ENCODE results near the gene TBC1D14.

TBC1D14 gene

DNA sequence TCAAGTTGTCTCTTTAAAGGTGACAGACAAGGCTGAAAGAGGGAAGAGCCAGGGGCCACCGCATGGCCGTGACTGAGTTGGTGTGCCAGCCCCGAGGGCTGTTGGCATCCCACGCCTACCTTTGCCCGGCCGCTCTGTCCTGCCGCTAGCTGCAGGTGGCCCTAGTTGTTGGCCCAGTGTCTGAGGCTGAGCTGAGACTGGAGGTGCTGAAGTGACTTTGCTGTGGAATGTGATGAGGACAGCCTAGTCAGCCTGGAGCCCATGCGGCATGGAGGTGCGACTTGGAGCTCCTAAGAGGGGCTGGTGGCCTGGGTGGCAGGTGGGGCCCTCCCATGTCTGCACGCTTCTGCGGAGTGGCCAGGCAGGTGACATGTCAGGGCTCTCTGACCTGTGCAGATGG lies 140.1 kb downstream of the TBC1D14 start:
- in situ Hi-C loops (cut with MboI; ENCODE audit: low pct_unique_long_range_greater_than_20kb, low sequenced_read_pairs, unreplicated experiment), result no loop called here
- no peak for DNase-seq (ENCODE audit: low spot score)
- TF ChIP-seq, protein P1, sequence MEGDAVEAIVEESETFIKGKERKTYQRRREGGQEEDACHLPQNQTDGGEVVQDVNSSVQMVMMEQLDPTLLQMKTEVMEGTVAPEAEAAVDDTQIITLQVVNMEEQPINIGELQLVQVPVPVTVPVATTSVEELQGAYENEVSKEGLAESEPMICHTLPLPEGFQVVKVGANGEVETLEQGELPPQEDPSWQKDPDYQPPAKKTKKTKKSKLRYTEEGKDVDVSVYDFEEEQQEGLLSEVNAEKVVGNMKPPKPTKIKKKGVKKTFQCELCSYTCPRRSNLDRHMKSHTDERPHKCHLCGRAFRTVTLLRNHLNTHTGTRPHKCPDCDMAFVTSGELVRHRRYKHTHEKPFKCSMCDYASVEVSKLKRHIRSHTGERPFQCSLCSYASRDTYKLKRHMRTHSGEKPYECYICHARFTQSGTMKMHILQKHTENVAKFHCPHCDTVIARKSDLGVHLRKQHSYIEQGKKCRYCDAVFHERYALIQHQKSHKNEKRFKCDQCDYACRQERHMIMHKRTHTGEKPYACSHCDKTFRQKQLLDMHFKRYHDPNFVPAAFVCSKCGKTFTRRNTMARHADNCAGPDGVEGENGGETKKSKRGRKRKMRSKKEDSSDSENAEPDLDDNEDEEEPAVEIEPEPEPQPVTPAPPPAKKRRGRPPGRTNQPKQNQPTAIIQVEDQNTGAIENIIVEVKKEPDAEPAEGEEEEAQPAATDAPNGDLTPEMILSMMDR (IDR thresholded peaks at IDR 0.05; ENCODE audit: extremely low read depth, insufficient read depth, missing control alignments), result no peak

DNA sequence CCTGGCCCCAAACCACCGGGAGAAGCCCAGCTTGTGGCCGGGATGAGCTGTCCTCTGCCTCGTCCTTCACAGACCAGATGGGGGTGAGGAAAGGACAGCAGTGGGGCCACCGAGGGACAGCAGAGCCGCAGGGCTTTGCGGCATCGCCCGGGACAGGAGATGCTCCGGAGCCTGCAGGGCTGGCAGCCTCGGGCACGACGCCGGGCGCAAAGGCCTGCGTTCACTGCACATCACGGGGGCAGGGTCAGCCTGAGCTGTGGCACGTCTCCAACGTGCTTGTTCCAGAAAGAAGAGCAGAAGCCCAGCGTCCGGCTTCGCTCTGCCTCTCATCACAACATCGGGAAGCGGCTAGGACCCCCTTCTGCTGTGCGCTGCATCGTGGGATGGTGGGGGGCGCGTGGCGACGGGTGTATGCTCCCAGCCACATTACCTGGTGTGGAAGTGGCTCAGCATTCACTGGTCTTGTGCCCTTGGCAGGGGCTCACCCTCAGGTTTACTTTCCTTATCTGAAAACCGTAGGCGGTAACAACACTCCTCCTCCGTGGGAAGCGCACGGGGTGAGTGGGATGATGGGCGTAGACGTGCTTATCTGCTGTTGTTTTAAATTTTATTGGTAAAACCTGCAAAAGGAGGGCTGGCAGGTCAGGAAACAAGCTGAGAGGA lies 141.0 kb downstream of the TBC1D14 start:
- TF ChIP-seq, protein P1 (IDR thresholded peaks at IDR 0.05; ENCODE audit: extremely low read depth, insufficient read depth, missing control alignments), result no peak
- in situ Hi-C loops (cut with MboI; ENCODE audit: low pct_unique_long_range_greater_than_20kb, low sequenced_read_pairs, unreplicated experiment), result no loop called here
- no peak for DNase-seq (ENCODE audit: low spot score)

DNA sequence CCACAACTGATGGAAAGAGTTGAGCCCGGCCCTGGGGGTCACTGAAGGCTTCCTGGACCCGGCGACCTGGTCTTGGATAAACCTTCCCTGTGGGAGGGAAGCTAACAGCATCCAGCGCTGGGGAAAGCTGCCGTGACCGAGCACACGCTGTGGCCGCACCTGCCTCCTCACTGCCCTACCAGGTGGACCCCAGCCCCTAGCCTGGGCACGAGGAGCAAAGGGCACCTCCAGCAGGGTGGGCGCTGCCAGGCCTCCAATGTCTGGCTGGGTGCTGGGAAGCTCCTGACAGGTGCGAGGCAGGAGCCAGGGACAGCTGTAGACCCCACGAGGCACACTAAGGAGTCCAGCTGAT lies 141.5 kb downstream of the TBC1D14 start:
- TF ChIP-seq, protein P1 (IDR thresholded peaks at IDR 0.05; ENCODE audit: extremely low read depth, insufficient read depth, missing control alignments), result no peak
- in situ Hi-C loops (cut with MboI; ENCODE audit: low pct_unique_long_range_greater_than_20kb, low sequenced_read_pairs, unreplicated experiment), result no loop called here

DNA sequence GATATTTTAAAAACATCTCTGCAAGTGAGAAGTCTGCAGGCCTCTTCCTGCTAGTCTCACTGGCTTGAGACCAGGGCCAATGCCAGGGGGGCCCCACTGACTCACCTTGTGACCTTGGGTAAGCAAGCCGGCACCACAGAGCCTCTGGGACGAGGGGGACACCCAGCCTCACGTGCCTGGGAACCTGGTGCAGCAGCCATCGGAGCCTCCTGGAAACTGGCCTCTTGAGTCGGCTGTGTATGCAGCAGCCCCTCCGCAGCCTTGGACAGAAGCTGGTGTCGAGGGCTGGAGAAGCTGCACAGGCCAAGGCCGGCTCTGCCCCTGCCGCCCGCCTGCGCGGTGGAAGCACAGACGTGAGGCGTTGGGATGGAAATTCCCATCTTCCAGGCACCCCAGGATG lies 142.3 kb downstream of the TBC1D14 start:
- TF ChIP-seq, protein P1 (IDR thresholded peaks at IDR 0.05; ENCODE audit: extremely low read depth, insufficient read depth, missing control alignments), result no peak
- in situ Hi-C loops (cut with MboI; ENCODE audit: low pct_unique_long_range_greater_than_20kb, low sequenced_read_pairs, unreplicated experiment), result no loop called here
- no peak for DNase-seq (ENCODE audit: low spot score)

More for the DNA sequence above, 141.5 kb downstream of the TBC1D14 start:
- no peak for DNase-seq (ENCODE audit: low spot score)

DNA sequence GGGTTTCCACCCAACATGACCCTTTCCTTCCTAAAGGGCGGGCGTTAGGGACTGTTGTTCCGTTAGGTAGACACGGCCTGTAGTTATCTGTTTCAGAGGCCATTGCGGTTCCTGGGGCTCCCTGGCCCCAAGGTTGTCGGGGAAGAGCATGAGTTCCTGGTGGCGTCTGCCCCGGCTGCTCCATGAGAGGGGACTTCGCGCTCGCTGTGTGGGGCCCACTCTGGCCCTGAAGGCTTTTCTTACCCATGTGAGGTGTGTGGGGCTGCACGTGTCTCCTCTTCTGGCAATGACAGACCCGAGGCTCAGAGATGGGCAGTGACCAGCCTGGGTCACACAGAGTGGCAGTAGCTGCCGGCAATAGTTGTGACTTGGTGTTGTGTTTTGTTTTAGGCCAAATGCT lies 142.7 kb downstream of the TBC1D14 start:
- in situ Hi-C loops (cut with MboI; ENCODE audit: low pct_unique_long_range_greater_than_20kb, low sequenced_read_pairs, unreplicated experiment), result no loop called here
- no peak for DNase-seq (ENCODE audit: low spot score)
- TF ChIP-seq, protein P1 (IDR thresholded peaks at IDR 0.05; ENCODE audit: extremely low read depth, insufficient read depth, missing control alignments), result no peak

DNA sequence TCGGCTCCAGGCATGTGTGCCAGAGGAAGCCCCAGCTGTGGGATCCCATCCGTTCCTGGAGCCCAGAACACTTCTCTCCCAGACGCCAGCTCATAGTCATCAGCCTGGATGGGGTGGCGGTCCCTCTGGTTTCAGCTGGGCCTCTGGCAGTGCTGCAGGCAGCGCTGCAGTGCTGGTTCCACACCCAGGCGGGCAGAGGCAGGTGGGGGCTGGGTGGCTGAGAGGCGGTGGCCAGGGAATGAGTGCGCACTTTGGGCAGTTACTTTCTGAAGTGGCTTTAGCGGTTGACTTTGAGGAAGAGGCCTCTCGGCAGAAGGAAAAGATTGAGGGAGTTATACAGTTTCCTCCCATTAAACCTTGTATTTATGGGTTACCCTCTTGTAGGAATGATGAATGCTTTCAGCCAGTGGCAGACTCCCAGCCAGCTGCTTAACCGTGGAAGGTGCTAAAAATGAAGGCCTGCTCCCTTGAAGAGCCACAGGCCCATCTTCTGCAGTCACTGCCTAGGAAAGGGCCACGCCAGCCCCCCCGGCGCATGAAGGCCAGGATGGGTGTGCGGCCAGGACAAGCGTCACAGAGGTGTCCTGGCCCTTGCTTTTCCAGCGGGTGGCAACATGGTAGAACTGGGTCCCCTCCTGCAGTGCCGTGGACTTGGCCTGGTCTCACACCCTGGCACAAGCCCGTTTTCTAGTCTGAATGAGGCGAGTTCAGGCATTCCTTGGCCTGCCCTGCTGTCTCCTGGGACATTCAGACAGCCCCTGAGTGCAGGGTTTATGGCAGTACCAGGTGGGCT lies 143.5 kb downstream of the TBC1D14 start:
- TF ChIP-seq, protein P1 (IDR thresholded peaks at IDR 0.05; ENCODE audit: extremely low read depth, insufficient read depth, missing control alignments), result no peak
- DNase-seq (ENCODE audit: low spot score), result no peak
- in situ Hi-C loops (cut with MboI; ENCODE audit: low pct_unique_long_range_greater_than_20kb, low sequenced_read_pairs, unreplicated experiment), result no loop called here
